Erythroblast (primary cell): ENCODE results near the gene QKI.

ENCODE experiments used
- DNase-seq, 2 experiments: peaks; one replicate each; lab custom pipeline; 2025; lab: John Stamatoyannopoulos, UW
- GATA1 ChIP-seq: IDR thresholded peaks from 2 replicates; pipeline ENCODE4 v1.6.1; 2011; ENCODE audit warnings: low read depth, mild to moderate bottlenecking, control low read depth, low read length, moderate library complexity
- POLR2A ChIP-seq: IDR thresholded peaks from 2 replicates; pipeline ENCODE4 v1.6.1; 2011; ENCODE audit warnings: mild to moderate bottlenecking, low read length

Gene QKI

GRCh38 chr6:163627274-163628062, 212.9 kb downstream of the QKI start:
- no peak for TF ChIP-seq POLR2A
- no peak for TF ChIP-seq GATA1
- no peak for DNase-seq
